H9 (cell line): ENCODE data around the gene MARCHF3. TPM values are rescaled to one million over a fixed set of nuclear protein-coding genes. Genes with fewer than 3 reads are reported as not detected.
A peak's percentile ranks its signal among the peaks of the same experiment; 100 is the strongest.

ENCODE experiments used
- DNase-seq: peaks from one replicate; pipeline ENCODE4 v3.0.0-alpha.2; 2017
- H2AFZ ChIP-seq: one replicate; pipeline ENCODE4 v1.6.1; 2013; ENCODE audit warnings: mild to moderate bottlenecking, low read length, control low read depth, moderate library complexity
- H2AK5ac ChIP-seq: 2 replicates; pipeline ENCODE4 v1.6.1; 2013; ENCODE audit warnings: low read length, control low read depth, mixed read lengths; ENCODE audit not compliant: insufficient read length
- H2BK120ac ChIP-seq: one replicate; pipeline ENCODE4 v1.6.1; 2013; ENCODE audit warnings: low read depth, mild to moderate bottlenecking, low read length, control low read depth, inconsistent platforms; ENCODE audit not compliant: poor library complexity, severe bottlenecking
- H2BK12ac ChIP-seq: 2 replicates; pipeline ENCODE4 v1.6.1; 2013; ENCODE audit warnings: low read length, control low read depth, mixed read lengths, low read depth; ENCODE audit not compliant: insufficient read length
- H2BK15ac ChIP-seq: 2 replicates; pipeline ENCODE4 v1.6.1; 2013; ENCODE audit warnings: low read depth, low read length, control low read depth
- H2BK20ac ChIP-seq: one replicate; pipeline ENCODE4 v1.6.1; 2013; ENCODE audit warnings: low read depth, mild to moderate bottlenecking, low read length, control low read depth, inconsistent platforms; ENCODE audit not compliant: poor library complexity, severe bottlenecking
- H2BK5ac ChIP-seq: 2 replicates; pipeline ENCODE4 v1.6.1; 2013; ENCODE audit warnings: low read length, control low read depth, mixed read lengths; ENCODE audit not compliant: insufficient read length
- H3K14ac ChIP-seq: 2 replicates; pipeline ENCODE4 v1.6.1; 2013; ENCODE audit warnings: low read length, control low read depth; ENCODE audit not compliant: insufficient read depth
- H3K18ac ChIP-seq: 2 replicates; pipeline ENCODE4 v1.6.1; 2013; ENCODE audit warnings: low read depth, mild to moderate bottlenecking, mixed read lengths, low read length, control low read depth; ENCODE audit not compliant: insufficient read length
- H3K23ac ChIP-seq: 2 replicates; pipeline ENCODE4 v1.6.1; 2013; ENCODE audit warnings: low read length, control low read depth, mixed read lengths, low read depth; ENCODE audit not compliant: insufficient read length
- H3K23me2 ChIP-seq: 2 replicates; pipeline ENCODE4 v1.6.1; 2013; ENCODE audit warnings: low read depth, mild to moderate bottlenecking, mixed read lengths, low read length, control low read depth; ENCODE audit not compliant: insufficient read length, poor library complexity, severe bottlenecking
- H3K27ac ChIP-seq: 2 replicates; pipeline ENCODE4 v1.5.1; 2013; ENCODE audit warnings: low read length, control low read depth, mixed read lengths, low read depth; ENCODE audit not compliant: insufficient read length
- H3K27me3 ChIP-seq: 2 replicates; pipeline ENCODE4 v1.6.1; 2013; ENCODE audit warnings: low read length, control low read depth, inconsistent platforms; ENCODE audit not compliant: insufficient read depth
- H3K4ac ChIP-seq: 2 replicates; pipeline ENCODE4 v1.6.1; 2013; ENCODE audit warnings: low read depth, mild to moderate bottlenecking, control low read depth, inconsistent platforms, low read length, moderate library complexity
- H3K4me1 ChIP-seq: 2 replicates; pipeline ENCODE4 v1.6.1; 2013; ENCODE audit warnings: low read length, control low read depth, inconsistent platforms; ENCODE audit not compliant: insufficient read depth
- H3K4me2 ChIP-seq: 2 replicates; pipeline ENCODE4 v1.6.1; 2013; ENCODE audit warnings: low read length, control low read depth, mixed read lengths; ENCODE audit not compliant: insufficient read length, insufficient read depth
- H3K56ac ChIP-seq: 2 replicates; pipeline ENCODE4 v1.6.1; 2013; ENCODE audit warnings: low read depth, mild to moderate bottlenecking, mixed read lengths, low read length, control low read depth; ENCODE audit not compliant: insufficient read length
- H3K79me1 ChIP-seq: 2 replicates; pipeline ENCODE4 v1.6.1; 2013; ENCODE audit warnings: low read depth, mild to moderate bottlenecking, moderate library complexity, low read length, control low read depth, inconsistent platforms; ENCODE audit not compliant: insufficient read depth, poor library complexity, severe bottlenecking
- H3K79me2 ChIP-seq: 2 replicates; pipeline ENCODE4 v1.6.1; 2013; ENCODE audit warnings: low read length, control low read depth, inconsistent platforms; ENCODE audit not compliant: insufficient read depth
- H3K9ac ChIP-seq: 2 replicates; pipeline ENCODE4 v1.6.1; 2013; ENCODE audit warnings: low read length, control low read depth, mixed read lengths; ENCODE audit not compliant: insufficient read length; ENCODE audit errors: extremely low read depth
- H3K9me3 ChIP-seq: one replicate; pipeline ENCODE4 v1.6.1; 2013; ENCODE audit warnings: low read depth, low read length, inconsistent platforms; ENCODE audit not compliant: control insufficient read depth
- H3T11ph ChIP-seq: one replicate; pipeline ENCODE4 v1.6.1; 2013; ENCODE audit warnings: mild to moderate bottlenecking, low read length, control low read depth, inconsistent platforms
- H4K20me1 ChIP-seq: one replicate; pipeline ENCODE4 v1.6.1; 2013; ENCODE audit not compliant: control insufficient read depth, insufficient read length, insufficient read depth
- H4K5ac ChIP-seq: 2 replicates; pipeline ENCODE4 v1.6.1; 2013; ENCODE audit warnings: low read depth, mild to moderate bottlenecking, mixed read lengths, low read length, control low read depth; ENCODE audit not compliant: insufficient read length
- H4K8ac ChIP-seq: replicated peaks from 2 replicates; pipeline ENCODE4 v1.6.1; 2013; ENCODE audit warnings: low read length, control low read depth, mixed read lengths, low read depth; ENCODE audit not compliant: insufficient read length
- H4K91ac ChIP-seq: 2 replicates; pipeline ENCODE4 v1.6.1; 2013; ENCODE audit warnings: low read depth, mild to moderate bottlenecking, moderate library complexity, mixed read lengths, low read length, control low read depth; ENCODE audit not compliant: insufficient read length
- H3K27ac Mint-ChIP-seq, 3 experiments: 2 replicates in 2 of 3; 3 replicates in 1 of 3; pipeline ENCODE4 v1.8.0; 2020 to 2021; ENCODE audit warnings: mixed read lengths in 3 of 3, mild to moderate bottlenecking in 1 of 3, moderate library complexity in 1 of 3
- H3K27me3 Mint-ChIP-seq: 2 replicates; pipeline ENCODE4 v1.8.0; 2021; ENCODE audit warnings: low read depth, mild to moderate bottlenecking, moderate library complexity, mixed read lengths
- H3K36me3 Mint-ChIP-seq, 3 experiments: 2 replicates in 2 of 3; 3 replicates in 1 of 3; pipeline ENCODE4 v1.8.0; 2020 to 2021; ENCODE audit warnings: low read depth in 3 of 3, mixed read lengths in 3 of 3; ENCODE audit not compliant: insufficient read depth in 1 of 3
- H3K4me1 Mint-ChIP-seq, 2 experiments: 2 replicates each; pipeline ENCODE4 v1.8.0; 2020; ENCODE audit warnings: mixed read lengths in 2 of 2
- H3K4me3 Mint-ChIP-seq, 2 experiments: 2 replicates in 1 of 2; 3 replicates in 1 of 2; pipeline ENCODE4 v1.8.0; 2020 to 2021; ENCODE audit warnings: mild to moderate bottlenecking in 2 of 2, mixed read lengths in 2 of 2, moderate library complexity in 1 of 2
- H3K9me3 Mint-ChIP-seq, 2 experiments: 2 replicates in 1 of 2; 3 replicates in 1 of 2; pipeline ENCODE4 v1.8.0; 2020; ENCODE audit warnings: mild to moderate bottlenecking in 2 of 2, mixed read lengths in 2 of 2, moderate library complexity in 1 of 2
- CTCF ChIP-seq: fragments of 200-600 bp; sonication (generic); conservative IDR thresholded peaks from 3 replicates; pipeline ENCODE4 v1.8.0; 2021; ENCODE audit warnings: antibody characterized with exemption, mild to moderate bottlenecking
- WGBS: extraction: QIAGEN DNeasy Blood & Tissue Kit; methylation state at CpG from one replicate; pipeline ENCODE4 v1.1.7; 2013; ENCODE audit warnings: missing lambda C conversion rate, low lambda C conversion rate, mixed read lengths; ENCODE audit not compliant: insufficient read length; ENCODE audit errors: extremely low coverage; 5-methylcytosine and 5-hydroxymethylcytosine counted together
- total RNA-seq: library from RNA; stranded (reverse); gene quantifications from 2 replicates; pipeline ENCODE4 v1.2.1, GENCODE V29; 2021

The MARCHF3 gene
- total RNA-seq, 1 experiment from 2014 or later, result 17.7 TPM

GRCh38 chr5:127072861-127073846 is 42.8 kb upstream of the MARCHF3 start, which contains the start of gene C5orf63:
Gene C5orf63 (minus strand): TSS chr5:127073502. CDS start chr5:127058995, 14,507 bp downstream.
- no peak within 1 kb of the TSS for H2AK5ac ChIP-seq
- peaks cover 3% of the 10 kb centered on the region for H3K23me2 ChIP-seq
- no peak within 1 kb of the TSS for H2AFZ ChIP-seq
- DNase-seq, result peak; percentile 66
- H3K79me2 ChIP-seq, result no peaks in the 10 kb centered on the region
- H2BK12ac ChIP-seq, result no peak within 1 kb of the TSS
- H2BK5ac ChIP-seq, result no peak within 1 kb of the TSS
- no peak within 1 kb of the TSS for H3K27ac ChIP-seq
- H2BK120ac ChIP-seq, result no peak within 1 kb of the TSS
- no peaks in the 10 kb centered on the region for H3K79me1 ChIP-seq
- no peak within 1 kb of the TSS for H3K4me2 ChIP-seq
- H3K56ac ChIP-seq, result no peak within 1 kb of the TSS
- no CpG with 5 or more reads among the region's 56 CpGs for WGBS
- no peak within 1 kb of the TSS for H3K23ac ChIP-seq
- no peak within 1 kb of the TSS for H4K8ac ChIP-seq
- Mint-ChIP-seq H3K36me3 (no peaks in the 10 kb centered on the region; a peak in 1 of 7 replicates), H3K4me3 (peak within 1 kb of the TSS in 1 of 2 experiments; percentile 57; a peak in 3 of 5 replicates), H3K9me3 (no peaks in the 10 kb centered on the region), H3K27me3 (no peaks in the 10 kb centered on the region), H3K4me1 (peaks cover 54% of the 10 kb centered on the region in 2 experiments), H3K27ac (no peak within 1 kb of the TSS; a peak in 1 of 7 replicates)
- TF ChIP-seq CTCF, result no peak; the same call in 2 of the 3 replicates
- no peak within 1 kb of the TSS for H4K5ac ChIP-seq
- peaks cover 16% of the 10 kb centered on the region; the same call in 1 of the 2 replicates for H3K4me1 ChIP-seq
- no peak within 1 kb of the TSS for H3K9ac ChIP-seq
- H3K4ac ChIP-seq, result no peak within 1 kb of the TSS
- no peak within 1 kb of the TSS for H2BK20ac ChIP-seq
- H4K20me1 ChIP-seq, result no peaks in the 10 kb centered on the region
- no peaks in the 10 kb centered on the region for H3K27me3 ChIP-seq
- no peak within 1 kb of the TSS for H3K18ac ChIP-seq
- H2BK15ac ChIP-seq, result no peak within 1 kb of the TSS
- H3K9me3 ChIP-seq, result no peaks in the 10 kb centered on the region
- no peak within 1 kb of the TSS for H3T11ph ChIP-seq
- H4K91ac ChIP-seq, result no peak within 1 kb of the TSS
- H3K14ac ChIP-seq, result peak within 1 kb of the TSS; percentile 46; the same call in 1 of the 2 replicates
